ENCODE results near the gene CHSY3.

Gene CHSY3

DNA sequence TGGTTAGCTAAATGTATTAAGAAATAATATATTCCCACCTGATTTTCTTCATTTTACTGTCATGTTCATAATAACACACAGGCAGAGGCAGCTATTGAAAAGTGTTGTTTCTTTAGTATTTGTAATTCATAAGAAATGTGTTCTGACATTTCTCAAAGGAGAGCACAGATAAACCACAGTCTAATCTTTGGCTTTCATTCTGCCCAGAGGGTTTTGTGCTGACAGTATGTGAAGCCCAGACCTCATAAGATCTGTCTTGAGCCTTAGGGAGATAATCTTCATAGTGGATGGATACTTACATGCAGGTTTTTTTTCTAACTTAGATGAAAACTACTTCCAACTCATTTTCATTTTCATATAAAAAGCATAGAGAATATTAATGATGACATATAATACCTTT, 206.1 kb downstream of the CHSY3 start:
- Histone ChIP-seq H3K9ac (ENCODE audit: low read length) (no peak overlapping the region), H3K36me3 (ENCODE audit: control insufficient read depth, insufficient read depth, low read length) (no peaks in the 10 kb centered on the region), H3K4me1 (ENCODE audit: control insufficient read depth, insufficient read depth, low read length) (peaks cover 8% of the 10 kb centered on the region), H3K27me3 (ENCODE audit: control insufficient read depth, insufficient read depth, low read length) (no peaks in the 10 kb centered on the region), H3K27ac (ENCODE audit: low read depth, low read length) (no peak overlapping the region), H3K4me3 (ENCODE audit: low read length) (no peak overlapping the region)

- no peaks in the 10 kb centered on the region for H3K36me3 ChIP-seq (ENCODE audit: control insufficient read depth, insufficient read depth, low read length)
- no peak overlapping the region for H3K9ac ChIP-seq (ENCODE audit: low read length)
- H3K4me3 ChIP-seq (ENCODE audit: low read length): no peak overlapping the region
- no peak overlapping the region for H3K27ac ChIP-seq (ENCODE audit: low read depth, low read length)
- peaks cover 2% of the 10 kb centered on the region for H3K4me1 ChIP-seq (ENCODE audit: control insufficient read depth, insufficient read depth, low read length)
- H3K27me3 ChIP-seq (ENCODE audit: control insufficient read depth, insufficient read depth, low read length): no peaks in the 10 kb centered on the region
These were observed 207.5 kb downstream of the CHSY3 start for GRCh38 chr5:130111746-130112145.

DNA sequence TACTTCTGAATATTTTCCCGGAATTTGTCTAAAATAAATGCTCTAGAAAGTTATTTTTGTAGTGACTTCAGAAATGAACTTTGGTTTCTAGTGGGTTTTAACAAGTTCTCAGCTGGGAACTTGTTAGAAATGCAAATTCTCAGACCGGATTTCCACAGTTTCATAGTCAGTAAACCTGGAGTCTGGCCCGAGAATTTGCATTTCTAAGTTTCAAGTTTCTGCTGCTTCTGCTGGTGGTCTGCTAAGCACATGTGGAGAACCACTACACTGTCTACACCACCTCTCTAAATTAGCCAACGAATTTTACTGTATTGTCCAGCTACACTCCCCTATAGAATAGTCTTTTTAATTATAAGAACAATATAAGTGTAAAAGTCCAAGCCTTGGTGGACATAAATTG, 208.0 kb downstream of the CHSY3 start:
- no peaks in the 10 kb centered on the region for H3K4me1 ChIP-seq (ENCODE audit: control insufficient read depth, insufficient read depth, low read length)
- H3K36me3 ChIP-seq (ENCODE audit: control insufficient read depth, insufficient read depth, low read length): no peaks in the 10 kb centered on the region
- H3K27ac ChIP-seq (ENCODE audit: low read depth, low read length): no peak overlapping the region
- H3K4me3 ChIP-seq (ENCODE audit: low read length): no peak overlapping the region
- no peaks in the 10 kb centered on the region for H3K27me3 ChIP-seq (ENCODE audit: control insufficient read depth, insufficient read depth, low read length)
- H3K9ac ChIP-seq (ENCODE audit: low read length): no peak overlapping the region

DNA sequence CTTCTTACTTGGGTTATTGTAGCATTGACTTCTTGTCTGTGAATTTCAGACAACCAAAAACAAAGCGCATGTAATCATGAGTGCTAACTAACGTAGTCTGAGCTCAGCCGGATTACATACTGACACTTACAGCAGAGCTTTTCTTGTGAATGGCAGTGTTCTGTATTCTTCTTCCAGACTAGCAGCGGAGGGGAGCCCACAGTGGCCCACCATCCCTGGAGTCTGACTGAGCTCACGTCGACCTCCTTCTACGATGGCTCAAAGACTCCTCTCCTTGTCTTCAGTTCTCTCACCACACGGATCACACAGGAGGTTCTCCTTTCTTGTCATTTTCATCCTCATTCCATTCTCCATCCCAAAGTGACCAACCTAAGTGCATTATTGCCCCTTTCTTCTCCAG, 211.4 kb downstream of the CHSY3 start:
- Histone ChIP-seq H3K27me3 (ENCODE audit: control insufficient read depth, insufficient read depth, low read length) (no peaks in the 10 kb centered on the region), H3K4me3 (ENCODE audit: low read length) (no peak overlapping the region), H3K9ac (ENCODE audit: low read length) (no peak overlapping the region), H3K27ac (ENCODE audit: low read depth, low read length) (no peak overlapping the region), H3K36me3 (ENCODE audit: control insufficient read depth, insufficient read depth, low read length) (no peaks in the 10 kb centered on the region), H3K4me1 (ENCODE audit: control insufficient read depth, insufficient read depth, low read length) (no peaks in the 10 kb centered on the region)

- Histone ChIP-seq H3K27me3 (ENCODE audit: control insufficient read depth, insufficient read depth, low read length) (no peaks in the 10 kb centered on the region), H3K4me1 (ENCODE audit: control insufficient read depth, insufficient read depth, low read length) (no peaks in the 10 kb centered on the region), H3K36me3 (ENCODE audit: control insufficient read depth, insufficient read depth, low read length) (no peaks in the 10 kb centered on the region), H3K4me3 (ENCODE audit: low read length) (no peak overlapping the region), H3K27ac (ENCODE audit: low read depth, low read length) (no peak overlapping the region), H3K9ac (ENCODE audit: low read length) (no peak overlapping the region)
These were observed 212.2 kb downstream of the CHSY3 start for GRCh38 chr5:130116462-130116861.

GRCh38 chr5:130116972-130117371, 212.7 kb downstream of the CHSY3 start:
- H3K27ac ChIP-seq (ENCODE audit: low read depth, low read length): no peak overlapping the region
- no peak overlapping the region for H3K4me3 ChIP-seq (ENCODE audit: low read length)
- no peak overlapping the region for H3K9ac ChIP-seq (ENCODE audit: low read length)
- no peaks in the 10 kb centered on the region for H3K4me1 ChIP-seq (ENCODE audit: control insufficient read depth, insufficient read depth, low read length)
- no peaks in the 10 kb centered on the region for H3K36me3 ChIP-seq (ENCODE audit: control insufficient read depth, insufficient read depth, low read length)
- no peaks in the 10 kb centered on the region for H3K27me3 ChIP-seq (ENCODE audit: control insufficient read depth, insufficient read depth, low read length)

DNA sequence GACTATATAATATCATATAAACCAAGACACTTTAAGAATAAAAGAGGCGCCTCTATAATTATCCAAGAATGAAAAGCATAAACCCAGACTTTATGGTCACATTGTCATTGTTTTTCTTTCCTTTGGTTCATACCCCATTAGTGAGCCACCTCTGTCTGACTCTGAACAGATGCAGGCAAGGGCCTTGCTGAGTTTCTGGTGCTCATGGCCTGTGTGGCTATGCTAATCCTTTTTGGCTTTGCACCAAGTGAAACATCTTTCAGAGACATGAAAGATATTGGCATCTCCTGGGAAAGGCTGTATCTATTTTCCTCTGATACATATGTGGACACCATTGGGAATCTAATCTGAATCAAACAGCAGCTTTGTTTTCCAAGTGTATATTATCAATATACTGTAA, 222.5 kb downstream of the CHSY3 start:
- H3K9ac ChIP-seq (ENCODE audit: low read length): no peak overlapping the region
- H3K27ac ChIP-seq (ENCODE audit: low read depth, low read length): no peak overlapping the region
- H3K4me1 ChIP-seq (ENCODE audit: control insufficient read depth, insufficient read depth, low read length): no peaks in the 10 kb centered on the region
- no peaks in the 10 kb centered on the region for H3K27me3 ChIP-seq (ENCODE audit: control insufficient read depth, insufficient read depth, low read length)
- H3K36me3 ChIP-seq (ENCODE audit: control insufficient read depth, insufficient read depth, low read length): no peaks in the 10 kb centered on the region
- no peak overlapping the region for H3K4me3 ChIP-seq (ENCODE audit: low read length)

GRCh38 chr5:130135506-130135905, 231.2 kb downstream of the CHSY3 start:
- no peaks in the 10 kb centered on the region for H3K27me3 ChIP-seq (ENCODE audit: control insufficient read depth, insufficient read depth, low read length)
- H3K4me1 ChIP-seq (ENCODE audit: control insufficient read depth, insufficient read depth, low read length): peaks cover 3% of the 10 kb centered on the region
- no peaks in the 10 kb centered on the region for H3K36me3 ChIP-seq (ENCODE audit: control insufficient read depth, insufficient read depth, low read length)
- H3K9ac ChIP-seq (ENCODE audit: low read length): no peak overlapping the region
- H3K4me3 ChIP-seq (ENCODE audit: low read length): no peak overlapping the region
- no peak overlapping the region for H3K27ac ChIP-seq (ENCODE audit: low read depth, low read length)

DNA sequence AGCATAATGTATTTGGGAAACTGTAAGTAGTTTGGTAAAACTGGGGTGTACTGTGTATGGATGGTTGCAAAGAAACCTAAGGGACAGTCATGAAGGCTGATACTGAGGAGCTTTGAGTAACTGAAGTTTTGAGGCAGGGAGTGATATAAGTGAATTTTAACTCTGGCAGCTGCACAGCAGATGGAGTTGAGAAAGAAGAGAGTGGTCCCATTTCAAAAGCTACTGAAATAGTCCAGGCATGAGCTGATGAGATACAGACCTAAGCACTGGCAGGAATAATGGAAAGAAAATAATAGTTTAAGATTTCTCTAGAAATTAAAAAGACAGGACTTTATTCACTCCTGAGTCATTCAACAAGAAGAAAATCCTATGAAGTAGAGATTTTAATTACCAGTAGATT, 232.0 kb downstream of the CHSY3 start:
- Histone ChIP-seq H3K4me3 (ENCODE audit: low read length) (no peak overlapping the region), H3K4me1 (ENCODE audit: control insufficient read depth, insufficient read depth, low read length) (peaks cover 3% of the 10 kb centered on the region), H3K27ac (ENCODE audit: low read depth, low read length) (no peak overlapping the region), H3K9ac (ENCODE audit: low read length) (no peak overlapping the region), H3K36me3 (ENCODE audit: control insufficient read depth, insufficient read depth, low read length) (no peaks in the 10 kb centered on the region), H3K27me3 (ENCODE audit: control insufficient read depth, insufficient read depth, low read length) (no peaks in the 10 kb centered on the region)

DNA sequence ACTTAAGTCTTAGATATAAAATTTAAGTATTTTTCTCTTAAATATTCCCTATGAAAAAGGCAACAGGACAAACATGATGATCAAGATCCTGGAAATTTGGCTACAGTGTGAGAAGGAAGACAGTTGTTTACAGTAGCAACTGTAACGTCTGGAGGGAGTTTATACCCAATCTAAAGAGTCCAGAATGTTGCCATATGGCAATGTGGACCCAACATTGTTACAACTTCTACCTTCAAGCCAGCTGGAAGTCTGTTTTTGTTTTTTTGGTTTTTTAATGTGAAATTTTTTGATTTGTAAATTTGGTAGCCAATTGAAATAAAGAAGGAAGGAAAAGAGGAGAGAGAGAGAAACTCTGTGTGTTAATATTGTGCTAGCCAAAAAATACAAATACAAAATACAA, 233.4 kb downstream of the CHSY3 start:
- H3K4me1 ChIP-seq (ENCODE audit: control insufficient read depth, insufficient read depth, low read length): peaks cover 3% of the 10 kb centered on the region
- no peak overlapping the region for H3K27ac ChIP-seq (ENCODE audit: low read depth, low read length)
- H3K4me3 ChIP-seq (ENCODE audit: low read length): no peak overlapping the region
- H3K27me3 ChIP-seq (ENCODE audit: control insufficient read depth, insufficient read depth, low read length): no peaks in the 10 kb centered on the region
- no peaks in the 10 kb centered on the region for H3K36me3 ChIP-seq (ENCODE audit: control insufficient read depth, insufficient read depth, low read length)
- no peak overlapping the region for H3K9ac ChIP-seq (ENCODE audit: low read length)

- no peak overlapping the region for H3K27ac ChIP-seq (ENCODE audit: low read depth, low read length)
- no peaks in the 10 kb centered on the region for H3K36me3 ChIP-seq (ENCODE audit: control insufficient read depth, insufficient read depth, low read length)
- peaks cover 3% of the 10 kb centered on the region for H3K4me1 ChIP-seq (ENCODE audit: control insufficient read depth, insufficient read depth, low read length)
- H3K9ac ChIP-seq (ENCODE audit: low read length): no peak overlapping the region
- H3K27me3 ChIP-seq (ENCODE audit: control insufficient read depth, insufficient read depth, low read length): no peaks in the 10 kb centered on the region
- H3K4me3 ChIP-seq (ENCODE audit: low read length): no peak overlapping the region
These were observed 234.3 kb downstream of the CHSY3 start for GRCh38 chr5:130138406-130139045.

DNA sequence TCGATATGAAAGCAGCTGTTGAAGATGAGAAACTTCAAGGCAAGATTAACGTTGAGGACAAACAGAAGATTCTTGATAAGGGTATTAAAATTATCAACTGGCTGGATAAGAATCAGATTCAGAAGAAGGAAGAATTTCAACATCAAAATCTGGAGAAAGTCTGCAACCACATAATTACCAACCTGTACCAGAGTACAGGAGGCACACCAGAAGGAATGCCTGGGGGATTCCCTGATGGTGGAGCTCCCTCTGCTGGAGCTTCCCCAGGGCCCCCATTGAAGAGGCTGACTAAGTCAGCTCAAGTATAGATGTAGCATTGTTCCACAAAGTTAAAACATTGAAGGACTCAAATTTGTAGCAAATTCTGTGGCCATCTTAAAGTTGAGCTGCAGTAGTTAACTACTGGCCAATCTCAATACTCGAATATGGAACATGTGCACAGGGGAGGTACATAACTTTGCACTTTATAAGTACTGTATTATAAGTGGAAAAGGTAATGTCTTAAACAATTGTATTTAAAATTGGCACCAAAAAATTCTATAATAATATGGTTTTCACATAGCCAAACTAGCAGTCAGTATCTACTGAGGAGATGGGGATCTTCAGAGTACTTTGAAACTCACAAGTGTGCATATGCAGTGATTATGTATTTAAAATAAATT, 237.5 kb downstream of the CHSY3 start:
- Histone ChIP-seq H3K4me3 (ENCODE audit: low read length) (no peak overlapping the region), H3K9ac (ENCODE audit: low read length) (no peak overlapping the region), H3K27ac (ENCODE audit: low read depth, low read length) (no peak overlapping the region), H3K27me3 (ENCODE audit: control insufficient read depth, insufficient read depth, low read length) (no peaks in the 10 kb centered on the region), H3K4me1 (ENCODE audit: control insufficient read depth, insufficient read depth, low read length) (peaks cover 3% of the 10 kb centered on the region), H3K36me3 (ENCODE audit: control insufficient read depth, insufficient read depth, low read length) (no peaks in the 10 kb centered on the region)

GRCh38 chr5:130151239-130151638, 247.0 kb downstream of the CHSY3 start:
- Histone ChIP-seq H3K4me3 (ENCODE audit: low read length) (no peak overlapping the region), H3K36me3 (ENCODE audit: control insufficient read depth, insufficient read depth, low read length) (no peaks in the 10 kb centered on the region), H3K4me1 (ENCODE audit: control insufficient read depth, insufficient read depth, low read length) (peaks cover 3% of the 10 kb centered on the region), H3K27ac (ENCODE audit: low read depth, low read length) (no peak overlapping the region), H3K9ac (ENCODE audit: low read length) (no peak overlapping the region), H3K27me3 (ENCODE audit: control insufficient read depth, insufficient read depth, low read length) (no peaks in the 10 kb centered on the region)

All from rectal smooth muscle tissue (tissue), 1 donor.